SK-N-SH treated with all-trans-retinoic acid at 6 μM for 48 hours (cell line): ENCODE results near the gene KAT6B.

ENCODE experiments used
- ATAC-seq: fragments of 200-7000 bp; cut with Tn5 transposase; 3 replicates; pipeline ENCODE4 v1.9.1; 2020; ENCODE audit warnings: mild to moderate bottlenecking, moderate library complexity
- ARNTL ChIP-seq: fragments of 450-650 bp; formaldehyde crosslinking; IDR thresholded peaks from 2 replicates; pipeline ENCODE4 v1.5.0; 2020; ENCODE audit warnings: low read depth, mild to moderate bottlenecking, moderate library complexity, borderline replicate concordance
- BACH2 ChIP-seq: fragments of 250-450 bp; sonication (Bioruptor Pico); IDR thresholded peaks from 2 replicates; pipeline ENCODE4 v1.9.0; 2021; ENCODE audit warnings: mild to moderate bottlenecking, borderline replicate concordance
- CSDC2 ChIP-seq: fragments of 250-450 bp; sonication (Bioruptor Pico); IDR thresholded peaks from 2 replicates; pipeline ENCODE4 v1.5.0; 2020; ENCODE audit warnings: mild to moderate bottlenecking, moderate library complexity
- ESRRG ChIP-seq: fragments of 250-450 bp; sonication (Bioruptor Pico); IDR thresholded peaks from 2 replicates; pipeline ENCODE4 v1.6.1; 2021; ENCODE audit warnings: mild to moderate bottlenecking
- GLIS3 ChIP-seq: fragments of 250-450 bp; sonication (Bioruptor Pico); IDR thresholded peaks from 2 replicates; pipeline ENCODE4 v1.5.0; 2020; ENCODE audit warnings: mild to moderate bottlenecking, moderate library complexity
- ISL1 ChIP-seq: fragments of 250-450 bp; sonication (Bioruptor Pico); IDR thresholded peaks from 2 replicates; pipeline ENCODE4 v2.1.2; 2022; ENCODE audit warnings: mild to moderate bottlenecking, moderate library complexity
- OSR1 ChIP-seq: fragments of 250-450 bp; sonication (Bioruptor Pico); IDR thresholded peaks from 2 replicates; pipeline ENCODE4 v1.8.0; 2022; ENCODE audit warnings: moderate library complexity, mild to moderate bottlenecking, inconsistent platforms
- POU6F1 ChIP-seq: fragments of 250-450 bp; sonication (Bioruptor Pico); IDR thresholded peaks from 2 replicates; pipeline ENCODE4 v1.8.0; 2021; ENCODE audit warnings: low read depth, mild to moderate bottlenecking, moderate library complexity, borderline replicate concordance
- PPARA ChIP-seq: fragments of 250-450 bp; sonication (Bioruptor Pico); IDR thresholded peaks from 2 replicates; pipeline ENCODE4 v1.5.0; 2020; ENCODE audit warnings: mild to moderate bottlenecking, borderline replicate concordance
- RARB ChIP-seq: fragments of 250-450 bp; sonication (Bioruptor Pico); IDR thresholded peaks from 2 replicates; pipeline ENCODE4 v1.8.0; 2021; ENCODE audit warnings: mild to moderate bottlenecking, moderate library complexity
- TCF4 ChIP-seq: fragments of 250-450 bp; sonication (Bioruptor Pico); IDR thresholded peaks from 2 replicates; pipeline ENCODE4 v1.8.0; 2021; ENCODE audit warnings: mild to moderate bottlenecking, moderate library complexity, borderline replicate concordance
- TOX ChIP-seq: fragments of 250-450 bp; sonication (Bioruptor Pico); IDR thresholded peaks from 2 replicates; pipeline ENCODE4 v1.8.0; 2021; ENCODE audit warnings: mild to moderate bottlenecking, moderate library complexity, borderline replicate concordance
- ZC3H10 ChIP-seq: fragments of 250-450 bp; sonication (Bioruptor Pico); IDR thresholded peaks from 2 replicates; pipeline ENCODE4 v1.5.1; 2021; ENCODE audit warnings: mild to moderate bottlenecking, moderate library complexity
- ZFP30 ChIP-seq: fragments of 450-650 bp; formaldehyde crosslinking; IDR thresholded peaks from 2 replicates; pipeline ENCODE4 v1.5.0; 2022; ENCODE audit warnings: mild to moderate bottlenecking, moderate library complexity
- ZNF565 ChIP-seq: fragments of 450-650 bp; formaldehyde crosslinking; conservative IDR thresholded peaks from 2 replicates; pipeline ENCODE4 v1.5.0; 2020; ENCODE audit warnings: low read depth, mild to moderate bottlenecking, moderate library complexity
- ZNF8 ChIP-seq: fragments of 450-650 bp; formaldehyde crosslinking; IDR thresholded peaks from 2 replicates; pipeline ENCODE4 v1.5.0; 2020; ENCODE audit warnings: mild to moderate bottlenecking, moderate library complexity
- TF ChIP-seq, protein P1 (sequence below): fragments of 250-450 bp; sonication (Bioruptor Pico); IDR thresholded peaks from 2 replicates; pipeline ENCODE4 v1.5.1; 2021; ENCODE audit warnings: mild to moderate bottlenecking, moderate library complexity
- TF ChIP-seq, protein P2 (sequence below): fragments of 250-450 bp; sonication (Bioruptor Pico); IDR thresholded peaks from 2 replicates; pipeline ENCODE4 v1.8.0; 2020; ENCODE audit warnings: mild to moderate bottlenecking, moderate library complexity, borderline replicate concordance
- TF ChIP-seq, protein P3 (sequence below): fragments of 250-450 bp; sonication (Bioruptor Pico); IDR thresholded peaks from 2 replicates; pipeline ENCODE4 v1.5.1; 2020; ENCODE audit warnings: low read depth, mild to moderate bottlenecking, moderate library complexity

Gene KAT6B

DNA sequence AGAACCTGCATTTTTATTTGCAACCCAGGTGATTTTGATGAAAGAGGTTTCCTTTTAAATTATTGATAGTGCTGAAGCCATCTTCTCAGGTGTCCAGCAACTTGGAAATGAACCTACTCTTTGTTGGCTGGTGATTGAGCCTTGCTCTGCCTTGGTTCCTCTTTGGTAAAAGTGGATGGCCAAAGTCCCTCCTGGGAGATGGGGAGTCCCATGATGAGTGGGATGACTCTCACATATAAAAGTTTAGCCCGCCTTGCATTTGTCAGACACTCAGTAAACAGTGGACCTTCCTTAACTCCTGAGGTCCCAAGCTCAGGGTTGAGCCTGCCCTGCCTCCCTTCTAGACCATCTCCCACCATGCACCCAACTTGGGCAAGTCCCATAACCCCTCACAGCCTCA is 28.9 kb upstream of the KAT6B start:
- TF ChIP-seq BACH2 (CRISPR knock-in tag): no peak
- no peak for TF ChIP-seq TCF4
- no peak for TF ChIP-seq ZNF8 (CRISPR knock-in tag)
- TF ChIP-seq, protein P1, sequence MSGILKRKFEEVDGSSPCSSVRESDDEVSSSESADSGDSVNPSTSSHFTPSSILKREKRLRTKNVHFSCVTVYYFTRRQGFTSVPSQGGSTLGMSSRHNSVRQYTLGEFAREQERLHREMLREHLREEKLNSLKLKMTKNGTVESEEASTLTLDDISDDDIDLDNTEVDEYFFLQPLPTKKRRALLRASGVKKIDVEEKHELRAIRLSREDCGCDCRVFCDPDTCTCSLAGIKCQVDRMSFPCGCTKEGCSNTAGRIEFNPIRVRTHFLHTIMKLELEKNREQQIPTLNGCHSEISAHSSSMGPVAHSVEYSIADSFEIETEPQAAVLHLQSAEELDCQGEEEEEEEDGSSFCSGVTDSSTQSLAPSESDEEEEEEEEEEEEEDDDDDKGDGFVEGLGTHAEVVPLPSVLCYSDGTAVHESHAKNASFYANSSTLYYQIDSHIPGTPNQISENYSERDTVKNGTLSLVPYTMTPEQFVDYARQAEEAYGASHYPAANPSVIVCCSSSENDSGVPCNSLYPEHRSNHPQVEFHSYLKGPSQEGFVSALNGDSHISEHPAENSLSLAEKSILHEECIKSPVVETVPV (CRISPR knock-in tag): no peak
- no peak for ATAC-seq

GRCh38 chr10:74799721-74800221 is 26.6 kb upstream of the KAT6B start:
- peak; percentile 96 for ATAC-seq
- TF ChIP-seq ISL1 (peak; percentile 79), TOX (CRISPR knock-in tag) (0 out of 2 replicates have a peak, but pooled peaks have one; percentile 38), POU6F1 (no peak)

- TF ChIP-seq ZFP30 (CRISPR knock-in tag) (no peak), ZNF565 (CRISPR knock-in tag) (no peak), RARB (CRISPR knock-in tag) (no peak), OSR1 (CRISPR knock-in tag) (no peak), ZC3H10 (no peak), TOX (CRISPR knock-in tag) (no peak), POU6F1 (no peak), CSDC2 (CRISPR knock-in tag) (no peak), PPARA (no peak), ESRRG (CRISPR knock-in tag) (no peak), ISL1 (no peak), ARNTL (CRISPR knock-in tag) (no peak), GLIS3 (CRISPR knock-in tag) (no peak)
- TF ChIP-seq, protein P2, sequence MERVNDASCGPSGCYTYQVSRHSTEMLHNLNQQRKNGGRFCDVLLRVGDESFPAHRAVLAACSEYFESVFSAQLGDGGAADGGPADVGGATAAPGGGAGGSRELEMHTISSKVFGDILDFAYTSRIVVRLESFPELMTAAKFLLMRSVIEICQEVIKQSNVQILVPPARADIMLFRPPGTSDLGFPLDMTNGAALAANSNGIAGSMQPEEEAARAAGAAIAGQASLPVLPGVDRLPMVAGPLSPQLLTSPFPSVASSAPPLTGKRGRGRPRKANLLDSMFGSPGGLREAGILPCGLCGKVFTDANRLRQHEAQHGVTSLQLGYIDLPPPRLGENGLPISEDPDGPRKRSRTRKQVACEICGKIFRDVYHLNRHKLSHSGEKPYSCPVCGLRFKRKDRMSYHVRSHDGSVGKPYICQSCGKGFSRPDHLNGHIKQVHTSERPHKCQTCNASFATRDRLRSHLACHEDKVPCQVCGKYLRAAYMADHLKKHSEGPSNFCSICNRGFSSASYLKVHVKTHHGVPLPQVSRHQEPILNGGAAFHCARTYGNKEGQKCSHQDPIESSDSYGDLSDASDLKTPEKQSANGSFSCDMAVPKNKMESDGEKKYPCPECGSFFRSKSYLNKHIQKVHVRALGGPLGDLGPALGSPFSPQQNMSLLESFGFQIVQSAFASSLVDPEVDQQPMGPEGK (CRISPR knock-in tag): no peak
- TF ChIP-seq, protein P1 (CRISPR knock-in tag): no peak
- TF ChIP-seq, protein P3, sequence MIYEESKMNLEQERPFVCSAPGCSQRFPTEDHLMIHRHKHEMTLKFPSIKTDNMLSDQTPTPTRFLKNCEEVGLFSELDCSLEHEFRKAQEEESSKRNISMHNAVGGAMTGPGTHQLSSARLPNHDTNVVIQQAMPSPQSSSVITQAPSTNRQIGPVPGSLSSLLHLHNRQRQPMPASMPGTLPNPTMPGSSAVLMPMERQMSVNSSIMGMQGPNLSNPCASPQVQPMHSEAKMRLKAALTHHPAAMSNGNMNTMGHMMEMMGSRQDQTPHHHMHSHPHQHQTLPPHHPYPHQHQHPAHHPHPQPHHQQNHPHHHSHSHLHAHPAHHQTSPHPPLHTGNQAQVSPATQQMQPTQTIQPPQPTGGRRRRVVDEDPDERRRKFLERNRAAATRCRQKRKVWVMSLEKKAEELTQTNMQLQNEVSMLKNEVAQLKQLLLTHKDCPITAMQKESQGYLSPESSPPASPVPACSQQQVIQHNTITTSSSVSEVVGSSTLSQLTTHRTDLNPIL (CRISPR knock-in tag): no peak
- no peak for ATAC-seq
Observed at GRCh38 chr10:74801447-74801846, 25.0 kb upstream of the KAT6B start.

DNA sequence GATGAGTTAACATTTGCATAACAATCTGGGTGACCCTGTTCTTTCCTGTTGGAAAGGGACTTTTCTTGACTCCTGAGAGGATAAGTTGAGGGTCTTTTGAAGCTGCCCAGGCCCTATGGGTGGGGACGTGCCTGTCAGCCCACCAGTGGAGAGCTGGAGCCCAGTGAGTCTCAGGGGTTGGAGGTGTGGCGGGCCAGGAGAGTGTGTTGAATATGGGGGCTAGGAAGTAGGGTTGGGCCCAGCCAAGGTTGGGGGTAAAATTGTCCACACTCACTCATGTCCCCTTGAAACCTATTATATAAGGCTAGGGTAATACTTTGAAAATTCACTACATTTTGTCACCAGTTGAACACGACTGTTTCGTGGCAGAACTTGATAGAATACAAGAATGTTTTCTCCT is 17.9 kb upstream of the KAT6B start:
- ATAC-seq: no peak
- TF ChIP-seq ZNF8 (CRISPR knock-in tag) (no peak), TCF4 (no peak), PPARA (no peak)
